Measurements from ENCODE around the gene DOCK4.

DNA sequence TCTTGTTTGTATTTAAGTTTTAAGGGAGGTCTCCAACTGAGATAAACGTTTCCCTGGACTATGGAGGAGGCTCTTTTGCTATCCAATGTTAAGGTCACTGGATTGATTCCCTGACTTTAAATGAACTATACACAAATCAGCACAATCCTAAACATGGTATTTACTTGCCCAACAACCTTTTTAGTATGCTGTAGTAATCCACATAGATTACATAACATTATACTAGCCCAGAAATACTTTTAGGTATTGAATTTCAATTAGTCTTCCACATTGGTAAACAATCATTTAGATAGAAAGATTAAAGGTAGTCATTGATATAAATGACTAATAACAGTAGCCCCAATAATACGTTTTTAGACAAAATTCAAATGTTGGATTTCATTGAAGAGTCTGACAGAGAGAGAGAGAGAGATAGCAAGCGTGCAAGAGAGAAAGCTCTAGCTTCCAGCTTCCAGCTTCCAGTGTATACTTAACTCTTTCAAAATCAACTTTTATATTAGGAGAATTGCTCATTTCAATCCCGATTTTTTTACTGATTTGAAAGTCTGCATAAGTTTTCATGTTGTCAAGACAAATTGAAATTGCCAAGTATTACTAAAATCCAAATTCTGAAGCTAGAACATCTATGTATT is 155.8 kb downstream of the DOCK4 start:
- TF ChIP-seq, protein P1, sequence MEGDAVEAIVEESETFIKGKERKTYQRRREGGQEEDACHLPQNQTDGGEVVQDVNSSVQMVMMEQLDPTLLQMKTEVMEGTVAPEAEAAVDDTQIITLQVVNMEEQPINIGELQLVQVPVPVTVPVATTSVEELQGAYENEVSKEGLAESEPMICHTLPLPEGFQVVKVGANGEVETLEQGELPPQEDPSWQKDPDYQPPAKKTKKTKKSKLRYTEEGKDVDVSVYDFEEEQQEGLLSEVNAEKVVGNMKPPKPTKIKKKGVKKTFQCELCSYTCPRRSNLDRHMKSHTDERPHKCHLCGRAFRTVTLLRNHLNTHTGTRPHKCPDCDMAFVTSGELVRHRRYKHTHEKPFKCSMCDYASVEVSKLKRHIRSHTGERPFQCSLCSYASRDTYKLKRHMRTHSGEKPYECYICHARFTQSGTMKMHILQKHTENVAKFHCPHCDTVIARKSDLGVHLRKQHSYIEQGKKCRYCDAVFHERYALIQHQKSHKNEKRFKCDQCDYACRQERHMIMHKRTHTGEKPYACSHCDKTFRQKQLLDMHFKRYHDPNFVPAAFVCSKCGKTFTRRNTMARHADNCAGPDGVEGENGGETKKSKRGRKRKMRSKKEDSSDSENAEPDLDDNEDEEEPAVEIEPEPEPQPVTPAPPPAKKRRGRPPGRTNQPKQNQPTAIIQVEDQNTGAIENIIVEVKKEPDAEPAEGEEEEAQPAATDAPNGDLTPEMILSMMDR (conservative IDR thresholded peaks at IDR 0.05) = no peak
- no peak for TF ChIP-seq ZFX (IDR thresholded peaks at IDR 0.05)

Data from C4-2B (cell line).